Panc1 (cell line): ENCODE results near the gene STXBP1. TPM values are rescaled to one million over a fixed set of nuclear protein-coding genes. Genes with fewer than 3 reads are reported as not detected.

Experiments used
- ATAC-seq: fragments of 200-7000 bp; cut with Tn5 transposase; 2 replicates; pipeline ENCODE4 v1.9.1; 2020; ENCODE audit warnings: mild to moderate bottlenecking, moderate library complexity
- BruUV-seq: library from RNA; stranded (reverse); fragments of 400-500 nt; replicated peaks from 2 replicates; lab custom pipeline; 2021; lab: Mats Ljungman, UMichigan
- CTCF ChIA-PET: fragments of 300-600 bp; sonication (Branson Sonifier 250); formaldehyde crosslinking; loops from one replicate; lab custom pipeline; 2022; ENCODE audit warnings: antibody characterized with exemption; lab: Charles Lee
- POLR2A ChIA-PET: fragments of 300-600 bp; sonication (Branson Sonifier 250); formaldehyde crosslinking; loops from one replicate; lab custom pipeline; 2022; ENCODE audit warnings: antibody characterized with exemption; lab: Charles Lee
- DNase-seq: peaks from one replicate; pipeline ENCODE4 v3.0.0-alpha.2; 2010; ENCODE audit warnings: low read depth, low spot score
- H3K27ac ChIP-seq: 2 replicates; pipeline ENCODE4 v1.5.1; 2011; ENCODE audit warnings: mild to moderate bottlenecking, low read length, inconsistent platforms
- H3K27me3 ChIP-seq: fragments of 200-500 bp; sonication (Bioruptor generic); 2 replicates; pipeline ENCODE4 v1.6.0; 2014; ENCODE audit warnings: low read length, inconsistent platforms; ENCODE audit not compliant: control insufficient read depth, insufficient read depth
- H3K36me3 ChIP-seq: fragments of 200-500 bp; sonication (Bioruptor generic); 2 replicates; pipeline ENCODE4 v1.5.1; 2014; ENCODE audit warnings: inconsistent platforms, mild to moderate bottlenecking, low read length, moderate library complexity; ENCODE audit not compliant: control insufficient read depth, insufficient read depth
- H3K4me1 ChIP-seq: 2 replicates; pipeline ENCODE4 v1.5.1; 2011; ENCODE audit warnings: inconsistent platforms, mild to moderate bottlenecking, low read length, moderate library complexity; ENCODE audit not compliant: control insufficient read depth, insufficient read depth
- H3K4me3 ChIP-seq, 2 experiments: 2 replicates each; pipeline ENCODE4 v1.5.1; 2011 to 2012; ENCODE audit warnings: low read depth in 2 of 2, low read length in 2 of 2, mild to moderate bottlenecking in 2 of 2, inconsistent platforms in 1 of 2, moderate library complexity in 1 of 2
- H3K9me3 ChIP-seq: fragments of 200-500 bp; sonication (Bioruptor generic); 2 replicates; pipeline ENCODE4 v1.5.1; 2014; ENCODE audit warnings: low read depth, mild to moderate bottlenecking, inconsistent platforms, low read length, moderate library complexity; ENCODE audit not compliant: control insufficient read depth, insufficient read depth
- CTCF ChIP-seq: fragments of 450-650 bp; IDR thresholded peaks from 2 replicates; pipeline ENCODE4 v1.5.1; 2017; ENCODE audit warnings: mild to moderate bottlenecking
- POLR2AphosphoS5 ChIP-seq: IDR thresholded peaks from 2 replicates; pipeline ENCODE4 v1.6.1; 2012; ENCODE audit warnings: mild to moderate bottlenecking, low read depth, low read length, moderate library complexity
- SIN3A ChIP-seq: IDR thresholded peaks from 2 replicates; pipeline ENCODE4 v1.6.1; 2012; ENCODE audit warnings: low read depth, mild to moderate bottlenecking, low read length, moderate library complexity, borderline replicate concordance; ENCODE audit not compliant: insufficient read depth
- TCF7L2 ChIP-seq: IDR thresholded peaks from 2 replicates; pipeline ENCODE4 v1.6.1; 2011; ENCODE audit warnings: mild to moderate bottlenecking, low read depth, low read length, inconsistent platforms
- in situ Hi-C: cut with HindIII; loops from 2 replicates; pipeline ENCODE4 v1.10.0; 2016; ENCODE audit warnings: low sequenced_read_pairs, low pct_unique_long_range_greater_than_20kb
- intact Hi-C: fragments of 100-400 bp; cut with micrococcal nuclease; formaldehyde crosslinking; loops from one replicate; pipeline ENCODE4 v1.10.0; 2022; ENCODE audit not compliant: unreplicated experiment
- total RNA-seq: library from RNA; stranded (reverse); gene quantifications from one replicate; pipeline ENCODE4 v1.2.1, GENCODE V29; 2021; ENCODE audit not compliant: unreplicated experiment
- TF ChIP-seq, protein P1 (sequence below), 2 experiments: IDR thresholded peaks; 2 replicates each; pipeline ENCODE4 v1.6.1; 2011 to 2012; ENCODE audit warnings: low read depth in 2 of 2, control low read depth in 1 of 2, low read length in 1 of 2, mild to moderate bottlenecking in 1 of 2, moderate library complexity in 1 of 2; ENCODE audit not compliant: insufficient read depth in 1 of 2

Gene STXBP1
- total RNA-seq, 1 experiment from 2014 or later = 67.5 TPM

DNA sequence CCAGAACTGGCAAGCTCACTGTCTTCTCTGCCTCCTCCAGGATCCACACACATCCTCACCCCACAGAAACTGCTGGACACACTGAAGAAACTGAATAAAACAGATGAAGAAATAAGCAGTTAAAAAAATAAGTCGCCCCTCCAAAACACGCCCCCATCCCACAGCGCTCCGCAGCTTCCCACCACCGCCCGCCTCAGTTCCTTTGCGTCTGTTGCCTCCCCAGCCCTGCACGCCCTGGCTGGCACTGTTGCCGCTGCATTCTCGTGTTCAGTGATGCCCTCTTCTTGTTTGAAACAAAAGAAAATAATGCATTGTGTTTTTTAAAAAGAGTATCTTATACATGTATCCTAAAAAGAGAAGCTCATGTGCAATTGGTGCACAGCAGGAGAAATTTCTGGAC, 78.7 kb downstream of the STXBP1 start:
- ChIA-PET CTCF (no interaction called here), POLR2A (no interaction called here)
- no TSS peak for BruUV-seq
- H3K36me3 ChIP-seq = no peaks in the 10 kb centered on the region
- TF ChIP-seq, protein P1, sequence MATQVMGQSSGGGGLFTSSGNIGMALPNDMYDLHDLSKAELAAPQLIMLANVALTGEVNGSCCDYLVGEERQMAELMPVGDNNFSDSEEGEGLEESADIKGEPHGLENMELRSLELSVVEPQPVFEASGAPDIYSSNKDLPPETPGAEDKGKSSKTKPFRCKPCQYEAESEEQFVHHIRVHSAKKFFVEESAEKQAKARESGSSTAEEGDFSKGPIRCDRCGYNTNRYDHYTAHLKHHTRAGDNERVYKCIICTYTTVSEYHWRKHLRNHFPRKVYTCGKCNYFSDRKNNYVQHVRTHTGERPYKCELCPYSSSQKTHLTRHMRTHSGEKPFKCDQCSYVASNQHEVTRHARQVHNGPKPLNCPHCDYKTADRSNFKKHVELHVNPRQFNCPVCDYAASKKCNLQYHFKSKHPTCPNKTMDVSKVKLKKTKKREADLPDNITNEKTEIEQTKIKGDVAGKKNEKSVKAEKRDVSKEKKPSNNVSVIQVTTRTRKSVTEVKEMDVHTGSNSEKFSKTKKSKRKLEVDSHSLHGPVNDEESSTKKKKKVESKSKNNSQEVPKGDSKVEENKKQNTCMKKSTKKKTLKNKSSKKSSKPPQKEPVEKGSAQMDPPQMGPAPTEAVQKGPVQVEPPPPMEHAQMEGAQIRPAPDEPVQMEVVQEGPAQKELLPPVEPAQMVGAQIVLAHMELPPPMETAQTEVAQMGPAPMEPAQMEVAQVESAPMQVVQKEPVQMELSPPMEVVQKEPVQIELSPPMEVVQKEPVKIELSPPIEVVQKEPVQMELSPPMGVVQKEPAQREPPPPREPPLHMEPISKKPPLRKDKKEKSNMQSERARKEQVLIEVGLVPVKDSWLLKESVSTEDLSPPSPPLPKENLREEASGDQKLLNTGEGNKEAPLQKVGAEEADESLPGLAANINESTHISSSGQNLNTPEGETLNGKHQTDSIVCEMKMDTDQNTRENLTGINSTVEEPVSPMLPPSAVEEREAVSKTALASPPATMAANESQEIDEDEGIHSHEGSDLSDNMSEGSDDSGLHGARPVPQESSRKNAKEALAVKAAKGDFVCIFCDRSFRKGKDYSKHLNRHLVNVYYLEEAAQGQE (IDR thresholded peaks at IDR 0.05; ENCODE audit: insufficient read depth in 1 of 2, low read depth in 2 of 2, low read length in 1 of 2) = no peak
- no peak for TF ChIP-seq POLR2AphosphoS5
- no peak for TF ChIP-seq TCF7L2
- no peak for TF ChIP-seq SIN3A
- no peak for TF ChIP-seq CTCF
- in situ Hi-C loops = no loop called here
- ATAC-seq = no peak
- H3K27ac ChIP-seq = no peak overlapping the region
- H3K4me1 ChIP-seq = no peaks in the 10 kb centered on the region
- DNase-seq = no peak
- H3K9me3 ChIP-seq = no peaks in the 10 kb centered on the region
- H3K27me3 ChIP-seq = no peaks in the 10 kb centered on the region
- intact Hi-C loops = no loop called here
- no peak overlapping the region for H3K4me3 ChIP-seq

GRCh38 chr9:127692071-127692470, 80.0 kb downstream of the STXBP1 start:
- no peak for ATAC-seq
- in situ Hi-C loops = no loop called here
- ChIA-PET CTCF (no interaction called here), POLR2A (interaction anchor here (0.7 kb wide), 1 partner anchor 20 kb away, joined by 6 read pairs; no protein-coding TSS in a partner anchor)
- Histone ChIP-seq H3K9me3 (no peaks in the 10 kb centered on the region), H3K36me3 (no peaks in the 10 kb centered on the region), H3K27me3 (no peaks in the 10 kb centered on the region), H3K4me3 (no peak overlapping the region), H3K4me1 (no peaks in the 10 kb centered on the region), H3K27ac (no peak overlapping the region)
- DNase-seq = no peak
- intact Hi-C loops = no loop called here
- TF ChIP-seq, protein P1 (IDR thresholded peaks at IDR 0.05; ENCODE audit: insufficient read depth in 1 of 2, low read depth in 2 of 2, low read length in 1 of 2) = no peak
- no peak for TF ChIP-seq SIN3A
- no peak for TF ChIP-seq POLR2AphosphoS5
- TF ChIP-seq TCF7L2 = no peak
- BruUV-seq = no TSS peak
